Renal cortex interstitium (tissue), 11 donors: Measurements from ENCODE around the gene E2F4. TPM values are rescaled to one million over a fixed set of nuclear protein-coding genes. Genes with fewer than 3 reads are reported as not detected.

Source experiments
- DNase-seq, 11 donors: peaks; one replicate each; pipeline ENCODE4 v3.0.0-alpha.2; 2013; ENCODE audit warnings: low read depth in 9 of 11, low spot score in 4 of 11; ENCODE audit errors: extremely low read depth in 1 of 11
- polyA plus RNA-seq, 3 donors: library from polyadenylated mRNA; unstranded; fragments of 120-200 nt; gene quantifications; one replicate each; pipeline ENCODE4 v1.2.1, GENCODE V29; 2013; ENCODE audit not compliant: insufficient read length in 3 of 3

Gene E2F4
- polyA plus RNA-seq, 3 donors = 50.9 to 67.2 (median 59.5) TPM

DNA sequence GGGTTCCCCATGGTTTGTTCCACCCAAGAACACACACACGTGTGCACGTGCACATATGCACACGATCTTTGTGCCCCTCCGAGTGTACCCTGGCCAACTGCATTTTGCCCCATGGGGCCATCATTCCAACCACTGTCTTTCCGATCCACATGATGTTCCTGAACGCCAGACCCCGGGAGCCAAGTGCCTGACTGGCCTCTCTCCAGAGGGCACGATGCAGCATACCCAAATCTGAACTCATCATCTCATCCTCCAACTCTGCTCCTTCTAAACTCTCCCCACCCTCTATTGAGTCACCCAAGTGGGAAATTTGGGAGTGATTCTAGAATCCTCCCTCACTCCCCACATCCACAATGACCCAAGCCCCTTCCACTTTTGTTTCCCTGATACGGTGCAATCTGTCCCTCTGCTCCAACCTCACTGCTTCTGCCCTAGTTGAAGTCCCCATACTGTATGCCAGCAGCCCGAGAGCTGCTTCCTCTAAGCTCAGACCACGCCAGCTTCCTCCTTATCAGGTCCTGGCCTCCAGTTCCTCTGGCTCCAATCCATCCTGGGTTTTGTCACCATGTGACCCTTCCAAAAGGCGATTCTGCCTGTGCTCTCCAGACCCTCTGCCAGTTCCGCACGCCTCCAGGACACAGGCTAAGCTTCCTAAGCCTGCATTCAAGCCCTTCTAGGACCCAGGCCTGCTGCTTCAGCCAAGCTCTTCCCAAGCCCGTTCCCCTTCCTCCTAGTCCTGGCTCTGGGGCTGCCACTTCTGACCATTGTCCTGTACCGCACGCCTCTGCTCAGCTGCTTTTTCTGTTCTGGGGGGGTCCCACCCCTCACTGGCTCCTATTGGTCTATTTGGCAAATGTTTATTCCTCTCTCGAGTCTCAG, 24.9 kb downstream of the E2F4 start:
- DNase-seq = no peak

DNA sequence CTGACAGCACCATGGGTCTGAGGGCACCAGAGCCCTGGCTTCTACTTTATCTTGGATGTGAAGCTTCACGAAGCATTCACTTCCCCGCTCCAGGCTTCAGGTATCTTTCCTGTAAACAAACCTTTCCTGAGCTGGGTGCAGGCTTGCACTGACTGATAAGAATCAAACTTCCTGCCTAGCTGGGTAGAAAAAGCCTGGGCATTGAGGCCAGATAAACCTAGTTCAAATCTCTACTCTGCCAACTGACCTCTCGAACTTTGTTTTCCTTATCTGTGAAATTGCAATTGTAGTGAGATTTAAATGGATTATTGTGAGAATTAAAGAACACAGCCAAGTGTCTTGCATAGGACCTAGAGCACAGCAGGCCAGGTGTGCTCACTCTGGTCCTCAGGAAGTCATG, 32.0 kb downstream of the E2F4 start:
- DNase-seq = no peak

DNA sequence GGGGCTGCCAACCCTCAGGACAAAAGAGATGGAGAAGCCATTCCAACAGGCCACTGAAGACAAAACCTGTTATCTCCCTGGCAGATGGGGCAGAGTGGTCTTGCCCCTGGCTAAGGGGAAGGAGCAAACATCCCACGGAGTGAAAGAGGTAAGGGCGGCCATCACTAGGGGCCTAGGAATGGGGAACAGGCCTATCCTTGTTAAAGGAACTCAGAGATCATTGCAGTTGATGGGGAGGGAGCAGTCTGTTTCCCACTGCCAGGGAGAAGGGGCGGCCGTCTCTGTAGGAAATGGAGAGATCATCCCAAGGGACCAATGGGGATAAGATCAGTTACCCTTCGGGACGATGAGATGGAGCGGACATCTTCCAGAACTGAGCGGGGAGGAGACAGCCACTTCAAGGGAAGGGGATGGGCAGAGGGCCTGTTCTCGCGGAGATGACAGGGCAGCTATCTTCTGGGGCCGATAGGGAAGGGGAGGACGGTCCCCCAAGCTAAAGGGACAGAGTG, 34.4 kb downstream of the E2F4 start:
- peak in 2 of 11 donors; percentile 13 to 31 for DNase-seq

DNA sequence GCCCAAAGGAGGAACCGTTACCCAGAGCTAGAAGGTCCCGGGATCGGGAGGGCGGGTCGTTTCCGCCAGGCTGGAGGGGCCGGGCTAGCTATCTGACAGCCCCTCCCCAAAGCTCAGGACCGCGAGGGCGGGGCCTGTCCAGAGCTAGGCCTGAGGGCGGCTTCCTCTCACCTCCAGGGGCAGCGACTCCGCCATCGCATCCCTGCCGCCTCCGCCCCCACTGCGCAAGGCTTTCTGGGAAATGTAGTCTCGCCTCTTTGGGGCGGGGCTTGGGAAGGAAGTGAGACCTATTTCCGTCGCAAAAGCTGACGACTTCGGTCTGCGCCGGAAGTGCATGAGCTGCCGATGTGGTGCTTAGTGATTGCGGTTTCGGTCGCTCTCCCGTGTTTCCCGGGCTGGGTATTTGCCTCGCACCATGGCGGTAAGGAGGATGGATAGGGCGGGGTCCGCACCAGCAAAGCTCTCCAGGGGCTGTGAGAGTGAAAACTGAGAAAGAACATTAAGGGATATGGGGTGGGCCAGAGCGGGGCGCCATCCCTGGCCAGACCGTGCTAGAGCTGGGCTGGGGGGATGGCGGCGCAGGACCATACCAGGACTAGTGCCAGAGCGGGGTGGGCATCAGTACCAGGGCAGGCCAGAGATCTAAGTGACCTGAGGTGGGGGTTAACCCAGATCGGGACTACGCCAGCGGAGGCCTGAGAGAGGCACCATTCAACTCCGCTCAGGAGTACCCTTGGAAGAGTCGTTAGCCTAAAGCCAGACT, 35.0 kb downstream of the E2F4 start, which contains the start of gene TMEM208:
Gene TMEM208, plus strand, starts transcription at position 327 of the 763 bp plus-strand sequence. Its CDS starts 89 bp downstream, at position 416.
- peak; percentile 94 to 100 (median 99) for DNase-seq

DNA sequence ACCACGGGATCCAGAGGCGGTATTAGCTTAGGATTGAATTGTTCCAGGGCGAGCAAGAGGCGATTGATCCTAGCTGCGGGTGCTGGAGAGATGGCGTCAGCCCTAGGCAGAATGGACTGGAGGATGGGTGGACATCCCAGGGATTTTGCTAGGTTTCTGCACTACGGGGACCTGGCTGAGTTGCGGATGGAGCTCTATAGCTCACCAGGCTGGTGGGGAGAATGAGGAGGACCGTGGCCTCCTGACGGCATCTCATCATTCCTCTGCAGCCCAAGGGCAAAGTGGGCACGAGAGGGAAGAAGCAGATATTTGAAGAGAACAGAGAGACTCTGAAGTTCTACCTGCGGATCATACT, 35.6 kb downstream of the E2F4 start:
- DNase-seq = no peak

DNA sequence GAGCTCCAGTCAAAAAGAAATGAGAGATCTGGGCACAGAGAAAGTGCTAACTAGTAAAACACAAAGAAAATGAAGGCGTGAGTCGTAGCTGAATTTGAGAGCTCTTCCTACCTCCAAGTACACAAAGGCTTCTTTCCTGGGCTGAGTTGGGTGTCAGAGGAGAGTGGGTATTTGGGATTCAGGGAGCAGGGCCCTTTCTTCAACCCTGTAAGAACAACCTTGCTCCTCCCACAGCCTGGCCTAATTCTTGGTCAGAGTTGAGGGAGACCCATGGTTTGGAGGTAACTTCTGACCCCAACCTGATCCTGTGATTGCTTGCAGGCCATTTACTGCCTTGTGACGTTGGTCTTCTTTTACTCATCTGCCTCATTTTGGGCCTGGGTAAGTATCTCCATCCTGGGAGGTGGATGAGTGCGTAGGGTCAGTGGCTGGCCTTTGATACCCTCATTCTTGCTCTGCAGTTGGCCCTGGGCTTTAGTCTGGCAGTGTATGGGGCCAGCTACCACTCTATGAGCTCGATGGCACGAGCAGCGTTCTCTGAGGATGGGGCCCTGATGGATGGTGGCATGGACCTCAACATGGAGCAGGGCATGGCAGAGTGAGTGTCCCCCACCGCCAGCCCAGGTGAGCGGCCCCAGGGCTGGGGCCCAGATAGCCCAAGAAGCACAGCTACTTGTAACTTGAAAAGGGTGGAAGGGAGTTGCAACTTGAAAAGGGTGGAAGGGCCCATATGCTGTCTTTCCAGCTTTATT, 36.3 kb downstream of the E2F4 start:
- DNase-seq = no peak

DNA sequence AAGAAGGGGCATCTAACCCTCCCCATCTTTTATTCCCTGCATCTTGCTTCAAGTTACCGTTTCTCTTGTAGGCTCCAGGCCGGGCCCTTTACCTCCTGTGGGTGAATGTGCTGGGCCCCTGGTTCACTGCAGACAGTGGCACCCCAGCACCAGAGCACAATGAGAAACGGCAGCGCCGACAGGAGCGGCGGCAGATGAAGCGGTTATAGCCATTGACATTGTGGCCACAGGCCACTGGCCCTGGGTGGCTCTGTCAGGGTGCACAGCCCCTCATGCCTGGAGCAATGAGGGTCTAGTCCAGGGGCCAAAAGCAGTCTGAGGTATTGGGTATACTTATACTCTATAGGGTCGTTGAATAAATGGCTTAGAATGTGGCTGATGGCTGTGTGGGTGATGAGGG, 37.0 kb downstream of the E2F4 start:
- no peak for DNase-seq

DNA sequence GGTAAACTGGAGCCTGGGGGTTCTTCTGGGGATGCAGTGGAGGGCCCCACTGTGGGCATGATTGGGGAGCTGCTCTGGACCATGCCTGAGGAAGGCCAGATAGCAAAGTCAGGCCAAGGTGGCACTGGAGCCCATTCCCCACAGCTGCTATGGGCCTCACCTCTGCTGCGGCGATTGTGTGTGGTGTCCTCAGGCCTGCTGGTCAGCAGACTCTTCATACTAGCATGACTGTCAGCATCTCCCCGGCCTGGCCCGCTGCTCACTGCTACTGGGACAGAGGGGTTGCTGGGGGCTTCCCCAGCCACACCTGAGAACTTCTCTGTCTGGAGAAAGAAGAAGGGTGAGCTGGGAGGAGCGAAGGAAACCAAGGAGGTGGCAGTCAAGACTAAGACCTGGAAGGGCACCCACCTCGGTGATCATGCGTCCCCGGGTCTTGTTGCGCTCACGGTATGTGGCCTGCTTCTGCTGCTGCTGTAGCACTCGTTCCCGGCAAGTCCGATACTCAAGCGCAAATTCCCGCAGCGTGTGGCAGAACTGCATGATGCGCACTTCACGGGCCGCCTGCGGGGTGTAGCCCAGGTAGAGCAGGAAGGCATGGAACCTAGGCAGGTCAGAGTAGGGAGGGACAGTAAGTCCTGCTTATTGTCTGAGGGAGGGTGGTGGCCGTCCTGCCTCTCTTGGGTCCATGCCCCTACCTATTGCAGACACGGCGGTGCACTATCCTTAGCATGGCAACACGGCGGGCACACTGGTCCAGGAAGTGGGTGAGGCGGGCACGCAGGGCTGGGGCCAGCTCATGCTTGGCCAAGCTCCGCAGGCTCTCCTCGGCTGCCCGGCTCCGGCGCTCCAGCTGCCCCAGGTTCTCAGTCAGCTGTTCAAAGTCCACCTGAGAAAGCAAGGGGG, 38.2 kb downstream of the E2F4 start:
- no peak for DNase-seq

DNA sequence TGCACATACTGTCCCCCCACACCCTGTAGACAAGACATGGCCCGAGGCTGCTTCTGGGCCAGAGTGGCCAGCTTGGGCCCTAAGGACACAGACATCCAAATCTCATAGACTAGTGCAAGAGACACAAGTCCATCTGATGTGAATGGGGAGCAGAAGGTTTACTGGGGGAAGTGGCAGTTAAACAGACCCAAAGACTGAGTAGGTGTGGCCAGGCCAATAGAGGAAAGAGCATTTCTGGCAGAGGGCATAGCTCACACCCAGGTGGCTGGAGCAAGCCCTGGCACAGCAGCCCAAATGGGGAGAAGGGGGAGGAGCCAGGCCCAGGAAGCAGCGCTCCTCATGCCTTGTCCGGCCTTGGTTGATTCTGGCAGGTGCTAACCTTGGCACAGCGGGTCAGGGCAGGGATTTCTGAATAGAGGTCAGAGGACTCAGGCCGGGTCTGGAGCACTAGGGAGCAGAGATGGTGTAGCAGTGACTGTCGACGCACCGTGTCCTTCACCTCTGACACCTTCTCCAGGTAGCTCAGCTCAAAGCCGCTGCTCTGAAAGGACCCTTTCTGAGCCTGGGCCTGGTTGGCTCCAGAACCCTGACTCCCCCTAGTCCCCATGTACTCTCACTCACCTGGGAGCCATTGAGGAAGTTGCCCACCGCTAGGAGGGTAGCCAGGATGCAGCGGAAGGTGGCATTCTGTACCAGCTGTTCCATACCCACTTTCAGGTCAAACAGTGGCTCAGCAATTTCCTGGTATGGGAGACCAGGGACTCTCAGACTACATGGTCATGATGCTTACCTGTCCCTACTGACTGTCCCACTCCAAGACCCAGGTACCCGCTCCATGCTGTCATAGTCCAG, 39.1 kb downstream of the E2F4 start:
- no peak for DNase-seq

DNA sequence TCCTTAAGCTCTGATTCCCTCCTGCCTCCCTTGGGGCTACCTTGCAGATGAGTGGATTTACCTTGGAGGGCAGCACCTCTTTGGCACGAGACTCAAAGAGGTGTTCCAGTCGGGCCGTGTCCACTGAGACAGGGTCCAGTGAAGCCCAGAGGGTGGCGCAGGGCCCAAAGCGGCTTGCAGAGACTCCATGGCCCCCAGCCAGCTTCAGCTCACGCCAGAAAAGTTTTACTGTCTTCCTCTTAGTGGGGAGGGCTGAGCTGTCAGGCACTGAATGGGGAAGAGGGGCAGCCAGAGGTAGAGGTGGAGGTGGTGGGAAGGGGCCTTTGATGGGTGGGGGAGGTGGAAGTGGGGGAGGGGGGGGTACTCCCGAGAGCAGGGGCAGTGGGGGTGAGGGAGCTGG, 41.6 kb downstream of the E2F4 start:
- DNase-seq = no peak

DNA sequence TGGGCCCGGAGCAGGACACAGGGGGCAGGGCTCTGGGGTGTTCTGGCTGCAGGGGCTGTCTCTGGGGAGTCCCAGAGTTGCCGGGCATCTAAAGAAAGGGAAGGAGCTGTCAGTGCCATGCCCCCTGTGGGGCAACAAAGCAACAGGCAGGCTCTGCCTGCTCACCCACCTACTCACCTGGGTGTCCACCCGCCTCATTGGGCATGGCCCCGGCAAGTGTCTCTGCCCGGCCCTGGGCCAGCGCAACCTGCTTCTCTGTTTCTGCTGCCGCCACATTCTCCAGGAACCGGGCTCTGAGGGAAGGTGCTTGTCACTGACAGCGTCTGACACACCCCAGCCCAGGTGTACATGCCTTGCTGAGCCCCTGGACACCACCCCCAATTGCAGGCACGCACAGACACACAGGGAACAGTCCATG, 42.2 kb downstream of the E2F4 start:
- no peak for DNase-seq

DNA sequence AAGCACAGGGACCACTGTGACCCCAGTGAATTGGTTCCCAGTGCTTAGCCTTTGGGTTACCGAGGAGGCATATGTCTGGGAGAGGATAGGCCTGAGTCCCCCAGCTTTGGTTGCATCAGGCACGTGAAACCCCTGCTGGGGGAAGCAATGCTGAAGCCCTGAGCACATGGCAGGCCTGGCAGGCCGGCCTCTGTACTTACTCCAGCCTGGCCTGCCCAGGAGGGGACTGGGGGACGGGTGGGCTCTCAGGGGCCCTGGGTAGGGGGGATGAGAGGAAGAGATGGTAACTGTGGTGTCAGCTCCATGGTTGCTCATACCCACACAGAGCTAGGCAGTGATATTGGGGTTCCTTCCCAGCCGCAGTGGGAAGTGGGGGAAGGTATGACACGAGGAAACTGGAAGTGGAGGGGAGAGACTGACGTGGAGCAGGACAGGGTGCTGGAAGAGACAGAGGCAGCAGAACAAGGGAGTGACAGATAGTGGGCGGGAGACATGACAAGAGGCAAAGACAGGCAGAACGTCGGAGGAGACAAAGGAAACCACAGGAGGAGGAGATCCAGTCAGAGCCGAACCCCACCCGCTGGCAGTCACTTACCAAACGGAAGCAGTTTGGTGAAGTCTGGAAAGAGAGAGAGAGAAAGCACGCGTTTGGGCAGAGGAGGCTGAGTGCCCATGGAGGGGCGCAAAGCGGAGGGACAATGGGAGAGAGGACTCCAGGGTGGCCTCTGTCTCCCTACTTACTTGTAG, 44.0 kb downstream of the E2F4 start:
- DNase-seq = no peak

DNA sequence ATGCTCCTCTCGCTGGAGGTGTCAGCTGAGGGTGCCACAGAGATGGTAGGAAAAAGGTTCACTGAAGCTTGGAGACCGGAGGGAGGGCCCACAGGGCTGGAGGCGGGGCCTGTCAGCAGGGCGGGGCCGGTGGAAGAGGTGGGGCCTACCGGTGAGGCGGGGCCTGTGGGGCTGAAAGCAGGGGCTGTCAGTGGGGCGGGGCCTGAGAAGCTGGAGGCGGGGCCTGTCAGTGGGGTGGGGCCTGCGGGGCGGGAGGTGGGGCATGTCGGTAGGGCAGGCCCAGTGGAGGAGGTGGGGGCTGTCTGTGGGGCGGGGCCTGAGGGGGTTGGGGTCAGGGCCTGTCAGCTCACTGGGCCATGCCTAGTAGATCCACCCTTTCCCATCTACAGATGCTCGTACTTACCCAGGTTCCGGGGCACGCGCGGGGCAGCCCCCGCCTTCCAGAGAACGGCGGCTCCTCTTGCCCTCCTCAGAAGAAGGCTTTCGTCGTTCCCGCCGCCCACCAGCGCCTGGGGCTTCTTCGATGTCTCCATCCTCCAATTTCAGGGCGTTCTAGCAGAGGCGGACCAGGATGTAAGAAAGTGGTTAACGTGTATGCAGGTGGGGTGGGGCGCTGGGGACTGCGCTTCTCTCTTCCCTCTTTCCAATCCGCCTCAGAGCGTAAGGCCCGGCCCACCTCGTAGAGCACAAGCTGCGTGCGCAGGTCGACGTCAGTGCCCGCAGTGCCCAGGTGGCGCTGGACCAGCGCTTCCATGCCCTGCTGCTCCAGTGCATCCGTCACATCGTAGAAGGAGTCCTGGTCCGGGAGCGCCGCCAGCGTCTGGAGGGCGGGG, 44.8 kb downstream of the E2F4 start:
- no peak for DNase-seq

DNA sequence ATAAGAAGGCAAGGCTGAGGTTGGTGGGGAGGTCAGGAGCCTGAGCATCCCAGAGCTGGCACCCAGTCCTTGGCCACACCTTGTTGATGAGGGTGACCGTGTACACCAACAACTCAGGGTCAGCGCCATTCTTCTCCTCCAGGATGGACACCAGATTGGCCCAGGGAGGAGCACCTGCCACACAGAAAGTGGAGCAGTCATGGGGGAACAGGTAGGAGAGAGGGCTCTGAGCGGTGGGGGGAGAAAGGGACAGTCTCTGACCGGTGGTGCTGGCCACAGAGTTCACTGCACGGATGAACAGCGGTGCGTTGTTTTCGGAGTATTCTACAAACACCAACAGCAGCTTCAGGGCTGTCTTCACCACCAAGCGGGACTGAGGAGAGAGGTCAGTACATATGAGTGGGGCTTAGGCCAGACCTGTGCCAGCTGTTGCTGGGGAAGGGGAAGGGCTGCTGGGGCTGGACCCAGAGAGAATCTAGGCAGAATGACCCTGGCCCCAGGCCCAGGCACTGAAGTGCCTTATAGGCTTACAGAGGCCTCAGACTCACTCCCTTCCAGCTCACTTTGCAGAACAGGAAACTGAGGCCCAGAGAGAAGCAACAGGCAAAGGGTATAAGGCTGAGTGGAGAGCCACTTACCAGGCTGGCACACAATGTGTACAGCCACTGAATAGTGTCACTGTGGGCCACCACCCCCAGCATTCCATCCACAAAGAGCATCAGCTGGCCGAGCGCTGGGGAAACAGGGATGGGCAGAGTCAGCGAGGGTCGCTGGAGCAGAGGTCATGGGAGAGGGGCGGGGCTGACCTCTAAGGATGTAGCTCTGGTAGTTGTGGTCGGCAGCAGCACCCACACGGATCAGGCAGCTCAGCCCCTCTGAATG, 45.7 kb downstream of the E2F4 start:
- no peak for DNase-seq

DNA sequence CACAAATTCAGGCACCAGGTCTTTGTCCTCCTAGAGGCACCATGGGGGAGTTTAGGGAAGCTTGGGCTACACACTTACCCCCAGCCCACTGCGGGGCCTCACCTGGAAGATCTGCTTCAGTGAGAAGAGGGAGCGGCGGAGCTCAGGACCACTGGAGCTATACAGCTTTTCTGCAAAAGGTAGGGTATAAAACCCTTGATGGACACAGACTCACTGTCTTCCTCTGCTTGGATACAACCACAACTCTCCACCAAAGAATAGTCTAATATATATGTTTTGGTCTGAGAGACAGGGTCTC, 46.3 kb downstream of the E2F4 start:
- DNase-seq = no peak
